Esophagus squamous epithelium (tissue), 4 donors: ENCODE results near the gene STX17.

Experiments
- CTCF ChIP-seq, 6 experiments: fragments of 450-650 bp in 4 of 6; fragments of 200-600 bp in 2 of 6; sonication (generic) in 2 of 6; IDR thresholded peaks; one replicate each; pipeline ENCODE4 v1.5.1; 2016 to 2019; ENCODE audit warnings: antibody characterized with exemption in 6 of 6, mild to moderate bottlenecking in 4 of 6, moderate library complexity in 4 of 6
- POLR2A ChIP-seq, 4 donors: fragments of 450-650 bp; IDR thresholded peaks; one replicate each; pipeline ENCODE4 v1.6.1; 2017; ENCODE audit warnings: antibody characterized with exemption in 4 of 4, mild to moderate bottlenecking in 4 of 4, moderate library complexity in 3 of 4

DNA sequence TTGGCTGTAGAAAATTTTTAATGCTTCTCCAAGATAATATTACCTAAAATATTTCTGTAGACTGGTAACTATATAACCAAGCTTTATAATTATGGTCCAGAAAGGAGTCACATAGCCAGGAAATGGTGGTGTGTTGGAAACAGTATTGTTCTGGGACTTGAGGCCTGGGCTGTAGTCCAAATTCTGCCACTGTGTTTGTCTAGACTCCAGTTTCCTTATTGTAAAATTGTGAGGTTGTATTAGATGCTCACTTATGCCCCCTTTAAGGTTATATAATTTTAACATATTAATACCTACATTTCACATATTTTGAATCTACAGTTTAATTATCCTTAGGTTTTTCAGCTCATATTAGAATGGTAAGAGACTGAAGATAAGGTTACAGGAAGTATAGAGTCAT, 42.4 kb downstream of the STX17 start:
- TF ChIP-seq CTCF (IDR thresholded peaks at IDR 0.05) (no peak), POLR2A (IDR thresholded peaks at IDR 0.05) (no peak)
